ACC112 (cell line): ENCODE data around the gene OSBPL10.
"Not testable (repeated sequence)": the region's sequence is repeated elsewhere in the genome, so short reads cannot be mapped to it uniquely, and the experiment has no call there.

Source experiments
- H2AFZ ChIP-seq: fragments of 200-600 bp; sonication (generic); one replicate; pipeline ENCODE4 v1.6.0; 2017; ENCODE audit warnings: antibody characterized with exemption, low read length; ENCODE audit not compliant: unreplicated experiment
- H3K27ac ChIP-seq: fragments of 200-600 bp; sonication (generic); 2 replicates; pipeline ENCODE4 v1.5.1; 2014; ENCODE audit warnings: low read depth, mild to moderate bottlenecking, antibody characterized with exemption, low read length, moderate library complexity
- H3K27me3 ChIP-seq: fragments of 200-600 bp; sonication (generic); 2 replicates; pipeline ENCODE4 v1.6.1; 2014; ENCODE audit warnings: mild to moderate bottlenecking, antibody characterized with exemption, low read length, moderate library complexity, mixed read lengths; ENCODE audit not compliant: insufficient read depth
- H3K36me3 ChIP-seq: fragments of 200-600 bp; sonication (generic); 2 replicates; pipeline ENCODE4 v1.6.1; 2016; ENCODE audit warnings: mild to moderate bottlenecking, antibody characterized with exemption, low read length, moderate library complexity, mixed read lengths; ENCODE audit not compliant: insufficient read depth
- H3K4me1 ChIP-seq: fragments of 200-600 bp; sonication (generic); one replicate; pipeline ENCODE4 v1.6.1; 2016; ENCODE audit warnings: low read length, mixed read lengths; ENCODE audit not compliant: insufficient read depth, unreplicated experiment, control insufficient read depth
- H3K4me3 ChIP-seq: fragments of 200-600 bp; sonication (generic); 2 replicates; pipeline ENCODE4 v1.5.1; 2014; ENCODE audit warnings: mild to moderate bottlenecking, low read depth, low read length
- H3K79me2 ChIP-seq: fragments of 200-600 bp; sonication (generic); one replicate; pipeline ENCODE4 v1.6.0; 2016; ENCODE audit warnings: low read length; ENCODE audit not compliant: control insufficient read depth, unreplicated experiment, insufficient read depth

The OSBPL10 gene

GRCh38 chr3:31992995-31993394 is 11.9 kb upstream of the OSBPL10 start:
- H3K36me3 ChIP-seq, H3K4me3 ChIP-seq, H3K27ac ChIP-seq, H3K4me1 ChIP-seq, H3K79me2 ChIP-seq, H2AFZ ChIP-seq: not testable (repeated sequence)
- peaks cover 12% of the 10 kb centered on the region for H3K27me3 ChIP-seq

- no peaks in the 10 kb centered on the region for H3K4me1 ChIP-seq
- H3K79me2 ChIP-seq: no peaks in the 10 kb centered on the region
- H2AFZ ChIP-seq: no peak overlapping the region
- no peak overlapping the region for H3K4me3 ChIP-seq
- no peaks in the 10 kb centered on the region for H3K36me3 ChIP-seq
- H3K27ac ChIP-seq: no peak overlapping the region
- H3K27me3 ChIP-seq: no peaks in the 10 kb centered on the region
These were observed 7.2 kb upstream of the OSBPL10 start for GRCh38 chr3:31988271-31988670.

- Histone ChIP-seq H3K36me3 (no peaks in the 10 kb centered on the region), H3K4me3 (no peak overlapping the region), H3K27me3 (no peaks in the 10 kb centered on the region), H3K79me2 (no peaks in the 10 kb centered on the region), H2AFZ (no peak overlapping the region), H3K4me1 (peaks cover 5% of the 10 kb centered on the region), H3K27ac (no peak overlapping the region)
These were observed 4.8 kb upstream of the OSBPL10 start for GRCh38 chr3:31985831-31986230.

GRCh38 chr3:31984321-31984720 is 3.3 kb upstream of the OSBPL10 start:
- H3K36me3 ChIP-seq: no peaks in the 10 kb centered on the region

GRCh38 chr3:31980530-31981205 is 394 bp downstream of the OSBPL10 start:
- H3K27ac ChIP-seq: no peak overlapping the region
- no peaks in the 10 kb centered on the region for H3K27me3 ChIP-seq
- peak overlapping the region; percentile 89 for H3K4me3 ChIP-seq
- H3K79me2 ChIP-seq: peaks cover 13% of the 10 kb centered on the region
- no peaks in the 10 kb centered on the region for H3K36me3 ChIP-seq
- peaks cover 19% of the 10 kb centered on the region for H3K4me1 ChIP-seq
- peak overlapping the region; percentile 55 for H2AFZ ChIP-seq

More at GRCh38 chr3:31984321-31984720, 3.3 kb upstream of the OSBPL10 start:
- Histone ChIP-seq H3K79me2 (no peaks in the 10 kb centered on the region), H3K4me1 (peaks cover 9% of the 10 kb centered on the region), H3K27me3 (no peaks in the 10 kb centered on the region), H3K27ac (no peak overlapping the region), H3K4me3 (no peak overlapping the region), H2AFZ (no peak overlapping the region)

- peak overlapping the region; percentile 20 for H2AFZ ChIP-seq
- H3K4me3 ChIP-seq: peak overlapping the region; percentile 89
- peaks cover 15% of the 10 kb centered on the region for H3K79me2 ChIP-seq
- H3K4me1 ChIP-seq: peaks cover 19% of the 10 kb centered on the region
- no peaks in the 10 kb centered on the region for H3K27me3 ChIP-seq
- H3K36me3 ChIP-seq: no peaks in the 10 kb centered on the region
- H3K27ac ChIP-seq: no peak overlapping the region
These were observed 1.9 kb downstream of the OSBPL10 start for GRCh38 chr3:31979001-31979697.

- peak overlapping the region; percentile 89 for H3K4me3 ChIP-seq
- H3K4me1 ChIP-seq: peaks cover 19% of the 10 kb centered on the region
- no peaks in the 10 kb centered on the region for H3K27me3 ChIP-seq
- H3K27ac ChIP-seq: no peak overlapping the region
- no peak overlapping the region for H2AFZ ChIP-seq
- H3K79me2 ChIP-seq: peaks cover 15% of the 10 kb centered on the region
- H3K36me3 ChIP-seq: no peaks in the 10 kb centered on the region
These were observed 2.5 kb downstream of the OSBPL10 start for GRCh38 chr3:31978553-31978952.

- no peak overlapping the region for H2AFZ ChIP-seq
- H3K27me3 ChIP-seq: no peaks in the 10 kb centered on the region
- peaks cover 19% of the 10 kb centered on the region for H3K4me1 ChIP-seq
- peaks cover 21% of the 10 kb centered on the region for H3K79me2 ChIP-seq
- H3K36me3 ChIP-seq: no peaks in the 10 kb centered on the region
- H3K4me3 ChIP-seq: no peak overlapping the region
- no peak overlapping the region for H3K27ac ChIP-seq
These were observed 3.3 kb downstream of the OSBPL10 start for GRCh38 chr3:31977736-31978135.

GRCh38 chr3:31976302-31976701 is 4.8 kb downstream of the OSBPL10 start:
- peaks cover 21% of the 10 kb centered on the region for H3K79me2 ChIP-seq
- no peaks in the 10 kb centered on the region for H3K36me3 ChIP-seq
- H2AFZ ChIP-seq: no peak overlapping the region
- H3K4me3 ChIP-seq: no peak overlapping the region
- no peak overlapping the region for H3K27ac ChIP-seq
- peaks cover 13% of the 10 kb centered on the region for H3K4me1 ChIP-seq
- H3K27me3 ChIP-seq: no peaks in the 10 kb centered on the region

GRCh38 chr3:31974964-31975363 is 6.1 kb downstream of the OSBPL10 start:
- H3K79me2 ChIP-seq: peaks cover 21% of the 10 kb centered on the region
- no peak overlapping the region for H2AFZ ChIP-seq
- no peak overlapping the region for H3K4me3 ChIP-seq
- H3K4me1 ChIP-seq: peaks cover 17% of the 10 kb centered on the region
- no peak overlapping the region for H3K27ac ChIP-seq
- no peaks in the 10 kb centered on the region for H3K27me3 ChIP-seq
- H3K36me3 ChIP-seq: no peaks in the 10 kb centered on the region

- H3K79me2 ChIP-seq: peaks cover 21% of the 10 kb centered on the region
- H2AFZ ChIP-seq: no peak overlapping the region
- H3K4me3 ChIP-seq: no peak overlapping the region
- no peaks in the 10 kb centered on the region for H3K27me3 ChIP-seq
- peaks cover 20% of the 10 kb centered on the region for H3K4me1 ChIP-seq
- no peak overlapping the region for H3K27ac ChIP-seq
- no peaks in the 10 kb centered on the region for H3K36me3 ChIP-seq
These were observed 6.6 kb downstream of the OSBPL10 start for GRCh38 chr3:31974471-31974870.
